Measurements from ENCODE around the gene PURB. TPM values are rescaled to one million over a fixed set of nuclear protein-coding genes. Genes with fewer than 3 reads are reported as not detected.

The PURB gene
- total and polyA plus RNA-seq, 2 of the 4 experiments (the other 2 are of a cell fraction) = 6.3 to 8.8 TPM

GRCh38 chr7:44887293-44887692, 2.0 kb upstream of the PURB start:
- BruUV-seq (replicated peaks) = no TSS peak
- H3K27ac ChIP-seq (ENCODE audit: insufficient read depth, low read length) = no peak overlapping the region
- POLR2A ChIA-PET (ENCODE audit: unreplicated experiment) = no interaction called here

More at GRCh38 chr7:44887293-44887692, 2.0 kb upstream of the PURB start:
- H3K9me1 ChIP-seq (ENCODE audit: insufficient read depth, low read length) = peaks cover 4% of the 10 kb centered on the region; the same call in 1 of the 2 replicates
- intact Hi-C loops (cut with micrococcal nuclease) (no loop called here), in situ Hi-C loops (cut with MboI; ENCODE audit: low sequenced_read_pairs) (no loop called here), dilution Hi-C loops (cut with HindIII; ENCODE audit: low sequenced_read_pairs, unreplicated experiment) (no loop called here)
- H4K8ac ChIP-seq (ENCODE audit: low read depth in 2 of 2, low read length in 2 of 2) = no peak overlapping the region
- TF ChIP-seq RAD21 (IDR thresholded peaks at IDR 0.05; ENCODE audit: low read length) = no peak
- TF ChIP-seq CHD1 (IDR thresholded peaks at IDR 0.05; ENCODE audit: low read depth, low read length) = no peak
- TF ChIP-seq POLR2A (IDR thresholded peaks at IDR 0.05; ENCODE audit: low read depth, low read length) = no peak
- TF ChIP-seq CEBPB (IDR thresholded peaks at IDR 0.05; ENCODE audit: low read depth, low read length) = no peak
- no peak for TF ChIP-seq RFX5 (IDR thresholded peaks at IDR 0.05; ENCODE audit: low read depth, low read length)
- TF ChIP-seq BHLHE40 (IDR thresholded peaks at IDR 0.05; ENCODE audit: low read depth, low read length) = no peak
- TF ChIP-seq RCOR1 (IDR thresholded peaks at IDR 0.05; ENCODE audit: insufficient replicate concordance, low read length) = no peak
- no peak for TF ChIP-seq NFE2L2 (IDR thresholded peaks at IDR 0.05; ENCODE audit: low read depth, low read length)
- no peak for TF ChIP-seq USF2 (IDR thresholded peaks at IDR 0.05; ENCODE audit: low read depth, low read length)
- TF ChIP-seq MXI1 (IDR thresholded peaks at IDR 0.05; ENCODE audit: borderline replicate concordance, low read depth, low read length) = no peak
- TF ChIP-seq SMC3 (IDR thresholded peaks at IDR 0.05; ENCODE audit: low read depth, low read length) = no peak
- no peak for TF ChIP-seq CTCF (conservative IDR thresholded peaks at IDR 0.05; ENCODE audit: low read depth, low read length)
- no peak for TF ChIP-seq MAFK (IDR thresholded peaks at IDR 0.05; ENCODE audit: low read depth, low read length)
- no peak for TF ChIP-seq ELK1 (IDR thresholded peaks at IDR 0.05; ENCODE audit: borderline replicate concordance, low read depth, low read length)
- no peak overlapping the region for H4K5ac ChIP-seq (ENCODE audit: low read depth, low read length)
- no peaks in the 10 kb centered on the region for H3K27me3 ChIP-seq (ENCODE audit: control insufficient read depth, insufficient read depth, low read length)
- no peak overlapping the region for H3K14ac ChIP-seq (replicated peaks; ENCODE audit: low read depth, low read length)
- H3K56ac ChIP-seq (ENCODE audit: extremely low read depth, insufficient read depth, low read length) = no peak overlapping the region
- no CpG with 5 or more reads among the region's 6 CpGs for WGBS, 2 experiments (ENCODE audit: extremely low coverage in 2 of 2, insufficient read length in 1 of 2)
- CTCF ChIA-PET = no interaction called here
- H3K79me1 ChIP-seq (ENCODE audit: low read depth in 1 of 2, low read length in 2 of 2) = peaks cover 21 to 38% of the 10 kb centered on the region in 2 experiments; a peak in 3 of 4 replicates
- no peak overlapping the region for H3K9ac ChIP-seq (ENCODE audit: low read depth, low read length)
- H2BK15ac ChIP-seq (ENCODE audit: low read depth, low read length) = no peak overlapping the region
- H2AK9ac ChIP-seq (replicated peaks; ENCODE audit: low read depth, low read length, poor library complexity) = no peak overlapping the region
- no peak overlapping the region for H4K91ac ChIP-seq (ENCODE audit: insufficient read depth, low read depth, low read length)
- DNase-seq = no peak
- H2BK5ac ChIP-seq (ENCODE audit: low read depth, low read length, poor library complexity, severe bottlenecking) = no peak overlapping the region
- H3K4ac ChIP-seq (ENCODE audit: low read depth, low read length) = no peak overlapping the region
- H3K4me2 ChIP-seq (ENCODE audit: low read depth, low read length) = no peak overlapping the region
- no peaks in the 10 kb centered on the region for H3K9me3 ChIP-seq (ENCODE audit: control insufficient read depth, insufficient read depth, low read length)
- H3K4me1 ChIP-seq (ENCODE audit: control insufficient read depth, insufficient read depth, low read length) = peaks cover 7% of the 10 kb centered on the region; the same call in 1 of the 2 replicates
- H3K36me3 ChIP-seq (ENCODE audit: control insufficient read depth, insufficient read depth, low read length) = peaks cover 9% of the 10 kb centered on the region
- H3K18ac ChIP-seq (ENCODE audit: low read depth, low read length) = no peak overlapping the region
- peaks cover 13% of the 10 kb centered on the region for H4K20me1 ChIP-seq (ENCODE audit: insufficient read depth, low read length)
- no peak overlapping the region for H3K4me3 ChIP-seq (ENCODE audit: insufficient read depth, low read depth, low read length)
- no peak for ATAC-seq (ENCODE audit: low read depth)
- no peak overlapping the region for H2BK120ac ChIP-seq (ENCODE audit: low read depth, low read length)
- H2AK5ac ChIP-seq (ENCODE audit: low read depth, low read length) = no peak overlapping the region
- H3K23ac ChIP-seq (ENCODE audit: low read depth, low read length) = no peak overlapping the region
- no peak overlapping the region for H2BK20ac ChIP-seq (ENCODE audit: low read depth, low read length)
- no peak overlapping the region for H2AFZ ChIP-seq (replicated peaks; ENCODE audit: low read length, poor library complexity)
